Stimulated activated CD8-positive, alpha-beta memory T cell treated with anti-CD3 and anti-CD28 coated beads, Interleukin-2, amount 100 ng/mL, for 1 hour (primary cell): Measurements from ENCODE around the gene ELL.
"Not testable (repeated sequence)": the region's sequence is repeated elsewhere in the genome, so short reads cannot be mapped to it uniquely, and the experiment has no call there.

Source experiments
- DNase-seq, 2 donors: peaks; one replicate each; pipeline ENCODE4 v3.0.0-alpha.2; 2020; ENCODE audit warnings: low read depth in 2 of 2

Gene ELL

DNA sequence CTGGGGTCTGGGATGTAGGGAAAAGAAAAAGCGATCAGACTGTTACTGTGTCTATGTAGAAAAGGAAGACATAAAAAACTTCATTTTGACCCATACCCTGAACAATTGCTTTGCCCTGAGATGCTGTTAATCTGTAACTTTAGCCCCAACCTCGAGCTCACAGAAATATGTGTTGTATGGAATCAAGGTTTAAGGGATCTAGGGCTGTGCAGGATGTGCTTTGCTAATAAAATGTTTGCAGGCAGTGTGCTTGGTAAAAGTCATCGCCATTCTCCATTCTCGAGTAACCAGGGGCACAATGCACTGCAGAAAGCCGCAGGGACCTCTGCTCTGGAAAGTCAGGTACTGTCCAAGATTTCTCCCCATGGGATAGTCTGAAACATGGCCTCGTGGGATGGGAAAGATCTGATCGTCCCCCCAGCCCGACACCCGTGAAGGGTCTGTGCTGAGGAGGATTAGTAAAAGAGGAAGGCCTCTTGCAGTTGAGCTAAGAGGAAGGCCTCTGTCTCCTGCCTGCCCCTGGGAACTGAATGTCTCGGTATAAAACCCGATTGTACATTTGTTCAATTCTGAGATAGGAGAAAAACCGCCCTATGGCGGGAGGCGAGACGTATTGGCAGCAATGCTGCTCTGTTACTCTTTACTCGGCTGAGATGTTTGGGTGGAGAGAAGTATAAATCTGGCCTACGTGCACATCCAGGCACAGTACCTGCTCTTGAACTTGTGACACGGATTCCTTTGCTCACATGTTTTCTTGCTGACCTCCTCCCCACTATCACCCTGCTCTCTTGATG is 119.2 kb downstream of the ELL start:
- not testable (repeated sequence) for DNase-seq

DNA sequence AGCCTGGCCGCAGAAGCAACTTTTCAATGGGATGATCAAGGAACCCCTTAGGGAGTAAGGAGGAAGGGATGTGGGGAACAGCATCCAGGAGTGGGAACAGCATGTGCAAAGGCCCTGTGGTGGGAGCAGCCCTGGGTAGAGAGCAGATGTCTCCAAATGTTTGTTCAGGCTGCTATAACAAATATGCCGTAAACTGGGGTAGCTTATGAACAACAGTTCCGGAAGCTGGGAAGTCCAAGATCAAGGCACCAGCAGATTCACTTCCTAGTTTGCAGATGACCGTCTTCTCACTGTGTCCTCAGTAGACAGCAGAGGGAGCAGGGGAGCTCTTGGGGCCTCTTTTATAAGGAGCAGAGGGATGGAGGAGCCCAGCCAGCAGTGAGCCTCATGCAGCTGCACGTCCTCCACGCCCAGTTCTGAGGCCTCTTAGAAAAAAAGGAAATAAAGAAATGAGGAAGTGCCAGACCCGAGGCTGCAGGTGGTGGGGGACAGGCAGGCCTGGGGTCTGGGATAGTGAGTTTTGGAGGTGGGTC is 120.2 kb downstream of the ELL start:
- DNase-seq: no peak

DNA sequence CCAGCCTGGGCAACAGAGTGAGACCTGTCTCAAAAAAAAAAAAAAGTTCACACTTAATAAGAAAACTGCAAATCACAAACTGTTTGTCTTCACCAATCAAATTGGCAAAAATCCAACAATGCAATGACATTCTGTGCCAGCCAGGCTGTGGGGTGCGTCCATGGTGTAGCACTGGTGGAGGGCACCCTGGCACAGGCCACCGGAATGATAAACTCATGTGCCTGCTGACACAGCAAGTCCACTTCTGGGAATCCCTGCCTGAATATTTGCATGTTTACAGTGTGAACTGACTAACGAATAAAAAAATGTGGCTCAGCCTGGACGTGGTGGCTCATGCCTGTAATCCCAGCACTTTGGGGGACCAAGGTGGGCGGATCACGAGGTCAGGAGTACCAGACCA is 122.9 kb downstream of the ELL start:
- DNase-seq: no peak

DNA sequence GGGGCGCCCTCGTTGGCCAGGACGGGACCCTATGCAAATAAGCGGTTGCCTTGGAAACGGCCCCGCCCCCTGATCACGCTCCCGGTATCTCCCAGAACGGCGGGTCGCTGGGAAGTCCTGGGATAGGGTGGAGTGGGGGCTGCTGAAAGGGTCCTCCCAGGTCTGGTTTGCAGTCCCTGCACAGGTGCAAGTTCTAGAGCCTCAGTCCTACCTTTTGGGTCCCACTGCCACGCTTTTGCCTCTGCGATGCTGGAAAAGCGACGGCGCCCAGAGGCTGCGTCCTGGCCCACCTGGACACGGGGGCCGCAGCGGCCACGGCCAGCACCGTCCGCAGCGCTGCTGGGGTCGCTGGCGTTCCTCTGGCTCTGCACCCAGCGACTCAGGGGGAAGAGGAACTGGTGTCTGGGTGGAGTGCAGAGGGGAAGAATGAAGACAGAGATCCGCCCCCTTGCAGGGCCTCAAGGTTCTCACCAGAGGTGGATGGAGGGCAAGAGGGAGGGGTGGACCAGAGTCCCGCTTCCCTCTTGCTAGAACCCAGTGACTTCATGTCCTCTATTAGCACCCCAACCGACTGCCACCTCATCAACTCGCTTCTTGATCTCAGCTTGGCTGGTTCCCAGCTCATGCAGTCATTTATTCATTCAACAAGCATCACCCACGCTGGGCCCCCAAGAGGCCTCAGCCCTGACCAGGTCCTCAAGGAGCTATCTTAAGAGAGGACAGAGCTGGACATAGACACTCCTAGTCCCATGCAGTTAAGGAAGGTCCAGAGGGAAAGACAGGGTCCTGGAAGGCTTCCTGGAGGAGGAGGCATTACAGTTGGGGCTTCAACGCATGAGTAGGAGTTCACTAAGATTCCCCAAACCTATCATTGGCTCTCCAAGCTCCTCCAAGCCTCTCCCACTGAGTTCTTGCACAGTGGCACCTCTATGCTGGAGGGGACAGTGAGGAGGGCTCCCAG is 124.3 kb downstream of the ELL start, which contains the start of gene LRRC25:
Gene LRRC25, minus strand, starts transcription at position 381 of the 961 bp plus-strand sequence. CDS start 659 bp downstream, outside the sequence.
- DNase-seq: no peak

DNA sequence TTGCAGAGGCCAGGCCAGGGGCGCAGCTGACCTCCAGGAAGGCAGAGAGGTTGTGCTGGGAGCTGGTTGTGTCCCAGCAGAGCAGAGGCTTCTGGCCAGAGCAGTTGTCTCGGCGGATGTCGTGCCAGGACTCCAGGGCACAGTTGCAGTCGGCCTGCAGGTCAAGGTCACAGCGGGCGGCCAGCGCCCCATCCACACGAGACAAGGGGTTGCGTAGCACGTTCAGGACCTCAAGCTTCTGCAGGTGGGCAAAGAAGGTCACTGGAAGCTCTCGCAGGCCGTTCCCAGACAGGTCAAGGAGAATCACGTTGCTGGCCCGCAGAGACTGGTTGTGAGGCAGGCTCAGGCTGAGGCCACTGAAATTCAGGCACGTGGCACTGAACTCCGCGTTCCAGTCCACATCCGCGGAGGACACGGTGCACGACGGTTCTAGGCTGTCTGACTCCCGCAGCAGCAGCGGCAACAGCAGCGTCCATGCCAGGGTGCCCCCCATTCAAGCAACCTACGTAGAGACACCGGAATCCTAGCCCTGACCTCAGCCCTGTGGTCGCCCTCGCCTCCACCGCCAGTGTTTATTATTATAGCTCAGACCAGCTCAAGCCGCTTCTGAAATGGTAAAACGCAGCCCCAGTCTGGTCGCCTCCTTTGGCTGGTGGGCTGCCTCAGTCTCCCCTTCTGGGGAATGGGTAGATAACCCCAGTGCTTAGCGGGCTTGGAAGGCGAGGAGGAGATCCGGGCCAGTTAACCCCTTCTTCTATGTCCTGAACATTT is 125.2 kb downstream of the ELL start:
- no peak for DNase-seq

DNA sequence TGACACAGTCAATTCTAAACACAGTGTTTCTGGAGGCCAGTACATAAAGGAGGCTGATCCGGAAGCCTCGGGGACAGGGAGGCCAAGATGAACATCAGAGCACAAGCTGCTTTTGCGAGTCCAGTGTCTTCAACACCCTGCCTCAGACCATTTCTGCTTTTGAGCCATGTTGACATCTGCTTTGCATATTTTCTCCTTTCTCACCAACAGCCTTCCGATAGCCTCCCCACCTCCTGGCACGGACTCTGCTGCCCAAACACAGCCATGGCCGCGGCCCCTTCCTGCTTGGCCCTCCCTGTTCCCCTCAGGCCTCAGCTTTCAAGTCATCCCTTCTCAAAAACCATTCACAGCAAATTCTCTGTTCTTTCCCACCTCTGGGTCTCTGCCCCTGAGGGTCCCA is 128.0 kb downstream of the ELL start:
- no peak for DNase-seq

DNA sequence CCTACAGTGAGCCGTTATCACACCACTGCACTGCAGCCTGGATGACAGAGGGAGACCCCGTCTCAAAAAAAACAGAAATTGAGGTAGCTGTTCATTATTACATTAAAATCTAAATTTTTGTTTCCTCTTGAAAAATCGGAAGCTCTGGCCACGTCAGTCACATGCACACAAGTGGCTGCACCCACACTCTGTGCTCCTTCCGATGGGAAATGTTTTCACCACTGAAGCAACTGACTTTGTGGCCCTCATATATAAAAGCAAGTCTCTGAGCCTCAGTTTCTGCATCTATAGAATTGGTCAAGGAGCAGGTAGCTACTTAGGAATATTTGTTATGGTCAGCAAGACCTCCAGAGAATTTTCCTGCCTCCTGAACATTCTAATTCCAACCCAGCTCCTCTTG is 128.9 kb downstream of the ELL start:
- DNase-seq: no peak
